Liver (tissue), 9 donors: Measurements from ENCODE around the gene FAM9C. TPM values are rescaled to one million over a fixed set of nuclear protein-coding genes. Genes with fewer than 3 reads are reported as not detected.

Experiments
- DNase-seq: peaks from one replicate; pipeline ENCODE4 v3.0.0-alpha.2; 2017; ENCODE audit warnings: low spot score
- H3K27ac ChIP-seq, 2 donors: one replicate each; pipeline ENCODE4 v1.7.0; 2013; ENCODE audit warnings: inconsistent platforms in 2 of 2, low read length in 2 of 2, control low read depth in 1 of 2, low read depth in 1 of 2, mild to moderate bottlenecking in 1 of 2
- H3K27me3 ChIP-seq, 4 donors: one replicate each; pipeline versions ENCODE4 v1.6.1 to v1.7.0; 2013; ENCODE audit warnings: low read length in 3 of 4, inconsistent platforms in 1 of 4, mild to moderate bottlenecking in 1 of 4, moderate library complexity in 1 of 4; ENCODE audit not compliant: control insufficient read depth in 4 of 4, insufficient read depth in 4 of 4
- H3K36me3 ChIP-seq, 4 donors: one replicate each; pipeline versions ENCODE4 v1.6.1 to v1.7.0; 2013; ENCODE audit warnings: low read length in 3 of 4, mild to moderate bottlenecking in 3 of 4, low read depth in 1 of 4, moderate library complexity in 1 of 4; ENCODE audit not compliant: control insufficient read depth in 4 of 4, insufficient read depth in 3 of 4
- H3K4me1 ChIP-seq, 4 donors: one replicate each; pipeline versions ENCODE4 v1.6.1 to v1.7.0; 2013; ENCODE audit warnings: low read length in 3 of 4, mild to moderate bottlenecking in 3 of 4, moderate library complexity in 1 of 4; ENCODE audit not compliant: control insufficient read depth in 4 of 4, insufficient read depth in 4 of 4
- H3K4me3 ChIP-seq, 3 donors: one replicate each; pipeline versions ENCODE4 v1.6.1 to v1.7.0; 2013; ENCODE audit warnings: low read length in 3 of 3, control low read depth in 1 of 3, low read depth in 1 of 3, mild to moderate bottlenecking in 1 of 3
- H3K9ac ChIP-seq, 2 donors: one replicate each; pipeline ENCODE4 v1.7.0; 2013; ENCODE audit warnings: low read length in 2 of 2, mild to moderate bottlenecking in 2 of 2, moderate library complexity in 2 of 2, control low read depth in 1 of 2, low read depth in 1 of 2
- H3K9me3 ChIP-seq, 4 donors: one replicate each; pipeline versions ENCODE4 v1.6.1 to v1.7.0; 2013; ENCODE audit warnings: low read length in 3 of 4; ENCODE audit not compliant: control insufficient read depth in 4 of 4
- ATF3 ChIP-seq: IDR thresholded peaks from 2 replicates; pipeline ENCODE4 v1.6.1; 2016; ENCODE audit warnings: antibody characterized with exemption
- EGR1 ChIP-seq, 2 donors: IDR thresholded peaks; 2 replicates each; pipeline ENCODE4 v1.6.1; 2016 to 2018; ENCODE audit warnings: antibody characterized with exemption in 2 of 2, low read depth in 2 of 2
- FOXA2 ChIP-seq: IDR thresholded peaks from 2 replicates; pipeline ENCODE4 v1.6.1; 2016; ENCODE audit warnings: antibody characterized with exemption
- GABPA ChIP-seq, 2 donors: IDR thresholded peaks in 1 of 2; conservative IDR thresholded peaks in 1 of 2; 2 replicates each; pipeline ENCODE4 v1.6.1; 2016; ENCODE audit warnings: antibody characterized with exemption in 2 of 2, mild to moderate bottlenecking in 1 of 2, moderate library complexity in 1 of 2
- HNF4A ChIP-seq, 2 donors: conservative IDR thresholded peaks; 2 replicates each; pipeline ENCODE4 v1.6.1; 2016; ENCODE audit warnings: antibody characterized with exemption in 2 of 2, mild to moderate bottlenecking in 2 of 2
- NR2F2 ChIP-seq: IDR thresholded peaks from 2 replicates; pipeline ENCODE4 v1.6.1; 2016; ENCODE audit warnings: antibody characterized with exemption
- RAD21 ChIP-seq, 2 donors: IDR thresholded peaks; 2 replicates each; pipeline ENCODE4 v1.6.1; 2016; ENCODE audit warnings: antibody characterized with exemption in 2 of 2, mild to moderate bottlenecking in 2 of 2
- REST ChIP-seq: IDR thresholded peaks from 2 replicates; pipeline ENCODE4 v1.6.1; 2016; ENCODE audit warnings: antibody characterized with exemption, mild to moderate bottlenecking
- WGBS: extraction: QIAGEN DNeasy Blood & Tissue Kit; methylation state at CpG from one replicate; pipeline ENCODE4 v1.1.7; 2013; 5-methylcytosine and 5-hydroxymethylcytosine counted together
- polyA plus RNA-seq, 2 donors: library from polyadenylated mRNA; stranded (reverse) in 1 of 2; unstranded in 1 of 2; fragments of 200-250 nt in 1 of 2; fragments of >200 nt in 1 of 2; fragmentation: Nextera tagmentation in 1 of 2; extraction: Ambion mirVana in 1 of 2; gene quantifications; one replicate each; pipeline versions ENCODE4 v1.2.1 to v1.2.3, GENCODE V29; 2013 to 2015
- total RNA-seq, 2 donors: library from RNA; depleted of rRNA; stranded (reverse); fragments of >200 nt; gene quantifications; one replicate each; pipeline ENCODE4 v1.2.3, GENCODE V29; 2014
- TF ChIP-seq, protein P1 (sequence below): IDR thresholded peaks from 2 replicates; pipeline ENCODE4 v1.6.1; 2016; ENCODE audit warnings: antibody characterized with exemption
- donor health status: healthy.
- donor health status: healthy.
- donor health status: healthy.
- donor health status: healthy.
- donor health status: healthy.

Gene FAM9C
- total and polyA plus RNA-seq, 4 donors: not detected

GRCh38 chrX:13077168-13077567 lies 32.7 kb upstream of the FAM9C start:
- Histone ChIP-seq H3K36me3 (no peaks in the 10 kb centered on the region), H3K9me3 (no peaks in the 10 kb centered on the region), H3K27ac (no peak overlapping the region), H3K4me1 (no peaks in the 10 kb centered on the region), H3K4me3 (no peak overlapping the region), H3K27me3 (no peaks in the 10 kb centered on the region), H3K9ac (no peak overlapping the region)
- TF ChIP-seq ATF3 (no peak), RAD21 (IDR thresholded peaks at IDR 0.05) (no peak), EGR1 (IDR thresholded peaks at IDR 0.05; ENCODE audit: low read depth in 2 of 2) (no peak), REST (no peak), NR2F2 (no peak), HNF4A (conservative IDR thresholded peaks at IDR 0.05) (no peak), GABPA (IDR thresholded peaks at IDR 0.05 in 1 of 2, conservative IDR thresholded peaks at IDR 0.05 in 1 of 2) (no peak)
- TF ChIP-seq, protein P1, sequence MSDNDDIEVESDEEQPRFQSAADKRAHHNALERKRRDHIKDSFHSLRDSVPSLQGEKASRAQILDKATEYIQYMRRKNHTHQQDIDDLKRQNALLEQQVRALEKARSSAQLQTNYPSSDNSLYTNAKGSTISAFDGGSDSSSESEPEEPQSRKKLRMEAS: no peak
- DNase-seq: no peak
- WGBS: 63% methylated on average over 2 of the region's 2 CpGs

DNA sequence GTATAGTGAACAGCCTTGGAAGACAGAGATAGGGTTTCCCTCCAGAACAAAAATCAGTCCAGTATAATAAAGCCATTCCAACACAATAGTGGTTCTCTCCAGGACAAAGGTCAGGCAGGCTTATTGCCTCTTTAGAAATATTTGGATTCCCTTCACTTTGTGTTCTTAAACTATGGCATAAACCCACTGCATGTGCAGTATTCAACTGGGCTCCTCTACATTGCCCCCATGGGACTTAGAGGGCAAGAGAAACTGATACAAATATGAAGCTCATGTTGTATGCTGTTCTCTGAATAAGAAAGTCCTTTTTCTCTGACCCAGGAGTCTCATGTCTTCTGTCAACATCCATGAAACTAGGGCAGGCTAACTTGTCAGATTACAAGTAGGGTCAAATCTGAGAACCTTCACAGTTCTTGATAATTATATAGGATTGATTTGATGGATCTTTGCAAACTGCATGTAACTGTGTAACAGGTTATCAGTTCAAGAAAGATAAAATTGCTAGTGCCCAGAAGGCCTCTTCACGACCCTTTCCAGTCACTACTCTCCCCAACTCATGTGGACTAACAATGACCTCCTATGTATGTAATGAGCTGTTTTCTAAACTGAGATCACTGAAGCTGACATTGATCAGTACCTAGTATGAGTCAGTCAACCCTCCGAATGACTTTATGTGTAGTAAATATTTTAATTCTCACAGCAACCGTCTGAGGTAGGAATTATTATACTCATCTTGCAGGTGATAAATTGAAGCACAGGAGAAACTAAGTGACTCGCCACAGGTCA lies 31.9 kb upstream of the FAM9C start:
- WGBS: 91% methylated on average over 4 of the region's 4 CpGs
- DNase-seq: no peak
- Histone ChIP-seq H3K4me3 (no peak overlapping the region), H3K27me3 (no peaks in the 10 kb centered on the region), H3K27ac (no peak overlapping the region), H3K9ac (no peak overlapping the region), H3K9me3 (no peaks in the 10 kb centered on the region), H3K4me1 (no peaks in the 10 kb centered on the region), H3K36me3 (no peaks in the 10 kb centered on the region)
- no peak for TF ChIP-seq FOXA2

GRCh38 chrX:13074297-13075262 lies 30.2 kb upstream of the FAM9C start:
- Histone ChIP-seq H3K4me3 (no peak overlapping the region), H3K9ac (no peak overlapping the region), H3K9me3 (peaks cover 0 to 4% (median 2%) of the 10 kb centered on the region in 4 donors), H3K4me1 (no peaks in the 10 kb centered on the region), H3K27ac (no peak overlapping the region), H3K36me3 (no peaks in the 10 kb centered on the region), H3K27me3 (no peaks in the 10 kb centered on the region)
- DNase-seq: no peak
- no peak for TF ChIP-seq REST
- WGBS: 89% methylated on average over 9 of the region's 9 CpGs
